Left kidney (tissue), 8 donors: ENCODE results near the gene LGALS9. TPM values are rescaled to one million over a fixed set of nuclear protein-coding genes. Genes with fewer than 3 reads are reported as not detected.

Experiments
- DNase-seq: peaks from one replicate; pipeline ENCODE4 v3.0.0-alpha.2; 2013
- long read RNA-seq, 8 donors: transcript quantifications; one replicate each; lab custom pipeline, GENCODE V29; 2026
- polyA plus RNA-seq: library from polyadenylated mRNA; unstranded; fragments of 120-200 nt; gene quantifications from one replicate; pipeline ENCODE4 v1.2.1, GENCODE V29; 2013; ENCODE audit not compliant: insufficient read length

The LGALS9 gene
- 14.9 TPM for polyA plus RNA-seq
- long read RNA-seq, donor 1, partial matches to known transcripts = 8 of 12 reads
- long read RNA-seq, donor 1, other reads (novel, unspliced or antisense) = 0 of 12 reads
- long read RNA-seq, donor 2, partial matches to known transcripts = 0 of 3 reads
- long read RNA-seq, donor 2, other reads (novel, unspliced or antisense) = 0 of 3 reads
- long read RNA-seq, donor 3, partial matches to known transcripts = 0 of 2 reads
- long read RNA-seq, donor 3, other reads (novel, unspliced or antisense) = 0 of 2 reads
- long read RNA-seq, donor 4 = 0 reads
- long read RNA-seq, donor 5, partial matches to known transcripts = 0 of 4 reads
- long read RNA-seq, donor 5, other reads (novel, unspliced or antisense) = 0 of 4 reads
- long read RNA-seq, donor 6, partial matches to known transcripts = 0 of 3 reads
- long read RNA-seq, donor 6, other reads (novel, unspliced or antisense) = 0 of 3 reads
- long read RNA-seq, donor 7, partial matches to known transcripts = 0 of 5 reads
- long read RNA-seq, donor 7, other reads (novel, unspliced or antisense) = 0 of 5 reads
- long read RNA-seq, donor 8, partial matches to known transcripts = 0 of 2 reads
- long read RNA-seq, donor 8, other reads (novel, unspliced or antisense) = 0 of 2 reads

- DNase-seq = no peak
These were observed at the start of gene LGALS9 for GRCh38 chr17:27630607-27631410. Gene LGALS9 (plus strand): TSS chr17:27631188. CDS start chr17:27631266, 78 bp downstream.

DNA sequence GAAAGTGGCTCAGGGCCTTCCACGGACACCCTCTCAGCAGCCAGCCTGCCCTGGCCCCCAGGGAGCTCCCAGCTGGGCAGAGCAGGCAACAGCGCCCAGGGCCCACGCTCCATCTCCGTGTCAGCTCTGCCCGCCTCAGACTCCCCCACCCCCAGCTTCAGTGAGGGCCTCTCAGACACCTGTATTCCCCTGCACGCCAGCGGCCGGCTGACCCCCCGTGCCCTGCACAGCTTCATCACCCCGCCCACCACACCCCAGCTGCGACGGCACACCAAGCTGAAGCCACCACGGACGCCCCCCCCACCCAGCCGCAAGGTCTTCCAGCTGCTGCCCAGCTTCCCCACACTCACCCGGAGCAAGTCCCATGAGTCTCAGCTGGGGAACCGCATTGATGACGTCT is 48.3 kb upstream of the LGALS9 start:
- DNase-seq = no peak

DNA sequence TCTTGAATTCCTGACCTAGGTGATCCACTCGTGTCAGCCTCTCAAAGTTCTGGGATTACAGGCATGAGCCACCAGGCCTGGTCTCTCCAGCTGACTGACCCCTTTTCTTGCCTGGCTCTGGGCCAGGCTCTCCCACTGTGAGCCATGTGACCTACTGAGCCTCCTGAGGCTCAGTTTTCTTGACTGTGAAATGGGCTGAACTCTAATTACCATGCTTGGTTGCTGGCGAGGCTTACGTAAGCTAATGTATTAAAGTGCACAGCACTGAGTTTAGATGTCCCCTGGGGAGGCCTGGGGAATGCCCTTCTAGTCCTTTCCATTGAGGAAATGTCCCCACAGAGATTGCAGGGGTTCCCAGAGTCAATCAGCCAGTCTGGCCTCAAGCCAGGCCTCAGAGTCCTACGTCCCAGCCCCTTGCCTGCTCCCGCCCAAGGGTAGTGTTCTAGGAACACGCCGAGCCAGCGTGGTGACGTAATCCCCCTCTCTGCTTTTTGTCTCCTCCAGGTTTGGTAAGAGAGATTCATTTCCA is 45.8 kb upstream of the LGALS9 start:
- no peak for DNase-seq

DNA sequence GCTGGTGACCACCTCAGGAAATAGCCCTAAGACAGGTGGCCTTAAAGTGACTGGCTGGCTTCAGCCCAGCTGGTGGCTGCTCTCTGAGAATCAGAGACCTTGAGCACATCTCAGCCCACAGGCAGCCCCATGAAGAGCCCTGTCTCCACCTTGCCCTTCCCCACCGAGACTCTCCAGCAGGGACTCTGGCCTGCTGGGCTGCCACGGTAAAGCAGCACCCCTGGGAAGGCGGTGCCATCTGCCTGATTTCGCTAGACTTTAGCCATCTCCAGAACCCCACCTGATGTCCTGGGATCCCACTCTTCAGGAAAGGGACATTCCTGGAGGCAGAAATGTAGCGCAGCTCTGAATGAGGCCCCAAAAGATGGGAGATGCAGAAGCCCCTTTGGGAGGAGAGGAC is 45.2 kb upstream of the LGALS9 start:
- DNase-seq = no peak

DNA sequence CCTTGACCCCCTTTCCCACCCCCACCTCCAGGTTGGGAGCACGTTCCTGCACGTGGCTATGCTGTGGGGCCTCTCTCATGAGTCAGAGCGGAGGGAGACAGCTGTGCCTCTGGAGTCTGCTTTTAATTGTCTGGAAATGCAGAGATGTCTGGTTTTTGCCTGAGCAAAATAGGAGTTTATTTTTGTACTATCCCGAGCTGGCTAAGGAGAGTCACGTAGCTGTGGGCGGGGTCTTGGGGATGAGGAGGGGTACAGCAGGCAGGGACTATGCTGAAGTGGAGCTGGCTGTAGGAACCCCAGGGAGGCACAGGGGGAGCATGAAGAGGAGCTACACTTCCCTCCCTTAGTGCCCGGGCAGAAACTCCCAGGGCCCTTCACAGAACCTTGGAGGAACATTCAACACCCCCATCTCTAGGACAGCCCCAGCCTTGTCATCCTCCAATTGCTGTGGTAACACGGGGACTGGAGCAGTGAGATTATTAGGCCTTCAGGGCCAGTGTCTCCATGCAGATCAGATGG is 44.7 kb upstream of the LGALS9 start:
- DNase-seq = no peak

- DNase-seq = no peak
These were observed 42.6 kb upstream of the LGALS9 start for GRCh38 chr17:27588354-27588753.

DNA sequence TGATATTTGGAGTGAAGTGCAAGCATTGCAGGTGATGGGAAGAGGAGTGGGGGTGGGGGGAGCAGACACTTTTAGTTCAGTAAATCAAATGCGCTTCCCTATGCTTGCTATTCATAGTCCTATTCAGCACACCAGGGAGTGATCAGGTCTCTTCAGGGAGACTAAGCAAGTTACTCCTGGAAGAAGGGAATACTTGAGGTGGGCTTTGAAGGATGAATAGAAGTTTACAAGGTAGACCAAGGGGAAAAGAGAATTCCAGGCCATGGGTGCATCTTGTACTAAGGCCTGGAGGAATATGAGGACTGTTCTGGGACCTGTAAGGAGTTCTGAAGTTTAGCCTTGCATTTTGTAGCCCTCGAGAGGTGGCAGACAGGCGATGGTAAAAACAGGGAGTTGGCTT is 40.1 kb upstream of the LGALS9 start:
- no peak for DNase-seq

DNA sequence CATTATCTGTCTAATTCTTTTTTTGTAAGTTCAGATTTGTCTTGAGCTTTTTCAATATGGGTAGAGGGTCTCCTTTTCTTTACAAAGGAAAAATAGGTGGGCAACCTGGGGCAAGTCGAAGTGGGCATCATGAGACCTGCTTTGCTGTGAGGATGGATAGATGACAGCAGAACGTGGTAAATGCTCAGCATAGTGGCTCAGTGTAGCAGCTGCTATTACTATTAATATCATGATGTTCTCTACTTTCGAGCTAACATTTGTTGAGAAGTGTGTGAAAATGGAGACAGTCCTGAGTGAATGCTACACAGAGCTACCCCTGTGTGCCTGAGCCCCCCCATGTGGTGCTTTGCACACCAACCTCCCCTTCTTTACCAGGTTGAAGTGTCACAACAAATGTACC is 39.0 kb upstream of the LGALS9 start:
- no peak for DNase-seq

- DNase-seq = no peak
These were observed 37.6 kb upstream of the LGALS9 start for GRCh38 chr17:27593232-27593856.

DNA sequence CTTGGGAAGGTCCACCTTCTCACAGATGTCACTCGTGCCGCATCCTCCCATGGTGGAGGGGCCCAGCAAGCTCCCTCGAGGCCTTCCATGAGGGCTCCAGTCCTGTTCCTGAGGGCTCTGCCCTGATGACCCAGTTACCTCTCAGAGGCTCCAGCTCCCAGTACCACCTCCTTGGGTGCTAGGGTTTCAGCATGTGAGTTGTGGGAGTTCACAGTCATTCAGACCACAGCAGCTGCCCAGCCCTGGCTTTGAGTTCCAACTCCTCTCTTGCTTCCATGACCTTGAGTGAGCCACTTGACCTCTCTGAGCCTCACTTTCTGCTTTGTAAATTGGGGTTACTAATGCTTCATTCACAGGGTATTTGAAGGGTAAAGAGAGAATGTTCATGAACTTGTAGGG is 37.1 kb upstream of the LGALS9 start:
- no peak for DNase-seq

- no peak for DNase-seq
These were observed 35.8 kb upstream of the LGALS9 start for GRCh38 chr17:27595208-27595607.

DNA sequence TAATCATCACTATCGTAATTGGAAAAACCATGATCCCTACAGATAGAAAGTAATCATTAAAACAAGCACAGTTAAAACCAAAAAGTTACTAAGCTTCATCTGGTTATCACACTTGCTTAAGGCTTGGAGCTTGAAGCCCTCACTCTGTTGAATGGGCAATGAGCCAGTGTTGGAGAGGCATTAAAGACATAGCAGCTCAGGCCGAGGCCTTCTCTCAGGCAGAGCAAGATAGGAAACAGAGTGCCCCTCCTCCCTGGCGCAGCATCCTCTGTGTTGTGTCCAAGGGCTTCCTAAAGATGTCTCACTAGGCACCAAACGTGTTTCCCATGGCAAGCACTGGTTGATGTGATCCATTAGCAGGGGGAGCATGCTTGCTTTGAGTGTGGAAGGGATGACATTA is 34.9 kb upstream of the LGALS9 start:
- DNase-seq = no peak

DNA sequence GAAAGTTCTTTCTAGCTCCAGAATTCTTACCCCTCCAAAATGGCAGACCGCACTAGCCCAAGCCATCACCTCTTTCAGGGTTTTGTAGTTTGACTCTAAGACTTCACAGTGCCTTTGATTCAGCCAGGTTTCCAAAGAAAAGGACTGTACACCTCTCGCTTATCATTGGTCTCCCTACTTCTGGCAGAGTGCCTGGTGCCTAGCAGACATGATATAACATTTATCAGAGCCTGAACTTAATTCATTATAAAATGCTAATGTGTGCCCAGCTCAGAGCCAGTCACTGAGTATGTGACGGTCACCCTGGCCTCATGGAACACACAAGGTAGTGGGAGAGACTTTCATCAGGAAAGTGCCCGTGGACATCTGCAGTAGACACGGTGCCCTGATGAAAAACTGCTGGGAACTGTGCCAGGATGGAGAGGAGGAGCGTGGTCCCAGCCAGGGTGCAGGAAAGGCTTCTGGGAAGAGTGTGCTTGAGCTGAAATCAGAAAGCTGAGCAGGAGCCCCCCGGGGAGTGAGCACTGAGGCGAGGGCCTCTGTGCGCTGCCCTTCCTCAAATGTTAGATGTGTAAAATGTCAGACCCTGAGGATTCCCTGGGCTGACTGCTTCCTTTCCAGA is 34.3 kb upstream of the LGALS9 start:
- DNase-seq = no peak

- DNase-seq = no peak
These were observed 33.8 kb upstream of the LGALS9 start for GRCh38 chr17:27597188-27597580.

GRCh38 chr17:27597783-27598320 is 33.1 kb upstream of the LGALS9 start:
- no peak for DNase-seq

GRCh38 chr17:27598337-27599050 is 32.5 kb upstream of the LGALS9 start:
- no peak for DNase-seq

DNA sequence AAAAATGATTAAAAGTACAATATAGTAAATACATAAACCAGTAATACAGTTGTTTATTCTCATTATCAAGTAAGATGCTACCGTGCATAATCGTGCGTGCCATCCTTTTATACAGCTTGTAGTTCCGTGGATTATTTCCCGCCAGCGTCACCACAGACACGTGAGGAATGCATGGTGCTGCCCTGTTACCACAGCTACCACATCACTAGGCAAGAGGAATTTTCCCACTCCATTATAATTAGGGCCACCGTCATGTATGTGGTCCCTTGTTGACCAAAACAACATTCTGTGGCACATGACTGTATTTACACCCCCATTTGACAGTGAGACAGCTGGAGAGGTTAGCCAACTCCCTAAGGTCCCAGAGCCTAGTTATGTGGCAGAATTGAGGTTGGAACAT is 30.5 kb upstream of the LGALS9 start:
- DNase-seq = no peak

GRCh38 chr17:27601069-27601974 is 29.7 kb upstream of the LGALS9 start:
- peak; percentile 79 for DNase-seq

- DNase-seq = no peak
These were observed 29.0 kb upstream of the LGALS9 start for GRCh38 chr17:27601975-27602302.
